ENCODE data around the gene UMAD1.

GRCh38 chr7:7707246-7707645 is 66.7 kb downstream of the UMAD1 start:
- TF ChIP-seq CTCF (IDR thresholded peaks at IDR 0.05 in 8 of 11, conservative IDR thresholded peaks at IDR 0.05 in 3 of 11) (no peak), POLR2AphosphoS5 (IDR thresholded peaks at IDR 0.05) (no peak), POLR2A (IDR thresholded peaks at IDR 0.05) (no peak)
